Fibroblast of mammary gland (primary cell): ENCODE data around the gene OXA1L.
"Not testable (repeated sequence)": the region's sequence is repeated elsewhere in the genome, so short reads cannot be mapped to it uniquely, and the experiment has no call there.

Experiments
- DNase-seq: peaks from one replicate; pipeline ENCODE4 v3.0.0-alpha.2; 2010; ENCODE audit warnings: low read depth
- H3K4me3 ChIP-seq: 2 replicates; pipeline ENCODE4 v1.5.1; 2011; ENCODE audit warnings: low read depth, mild to moderate bottlenecking, low read length, moderate library complexity; ENCODE audit not compliant: control insufficient read depth
- CTCF ChIP-seq: conservative IDR thresholded peaks from 2 replicates; pipeline ENCODE4 v1.5.1; 2011; ENCODE audit warnings: low read depth, low read length, inconsistent platforms; ENCODE audit not compliant: control insufficient read depth, insufficient read depth

OXA1L gene

GRCh38 chr14:22791301-22791700 is 24.8 kb downstream of the OXA1L start:
- H3K4me3 ChIP-seq = no peak overlapping the region
- no peak for TF ChIP-seq CTCF
- peak; percentile 65 for DNase-seq

- no peak for TF ChIP-seq CTCF
- H3K4me3 ChIP-seq = no peak overlapping the region
- no peak for DNase-seq
Observed at GRCh38 chr14:22792158-22792557, 25.7 kb downstream of the OXA1L start.

GRCh38 chr14:22793550-22793949 is 27.1 kb downstream of the OXA1L start:
- not testable (repeated sequence) for DNase-seq, H3K4me3 ChIP-seq

GRCh38 chr14:22793976-22794375 is 27.5 kb downstream of the OXA1L start:
- H3K4me3 ChIP-seq = no peak overlapping the region
- no peak for TF ChIP-seq CTCF
- DNase-seq = no peak

GRCh38 chr14:22794551-22794951 is 28.1 kb downstream of the OXA1L start:
- no peak for TF ChIP-seq CTCF

GRCh38 chr14:22796087-22796707 is 29.7 kb downstream of the OXA1L start:
- no peak for DNase-seq
- no peak overlapping the region for H3K4me3 ChIP-seq
- no peak for TF ChIP-seq CTCF

More at GRCh38 chr14:22794551-22794951, 28.1 kb downstream of the OXA1L start:
- no peak overlapping the region for H3K4me3 ChIP-seq
- no peak for DNase-seq

- DNase-seq = no peak
- no peak for TF ChIP-seq CTCF
- H3K4me3 ChIP-seq = no peak overlapping the region
Observed at GRCh38 chr14:22797017-22797917, 30.8 kb downstream of the OXA1L start.
